Fibroblast of the aortic adventitia (primary cell): ENCODE measurements around the gene DTNB. TPM values are rescaled to one million over a fixed set of nuclear protein-coding genes. Genes with fewer than 3 reads are reported as not detected.

Experiments
- DNase-seq: peaks from one replicate; pipeline ENCODE4 v3.0.0-alpha.2; 2010; ENCODE audit warnings: low read depth
- H3K4me3 ChIP-seq: 2 replicates; pipeline ENCODE4 v1.5.1; 2011; ENCODE audit warnings: low read depth, mild to moderate bottlenecking, control low read depth, low read length, moderate library complexity
- total RNA-seq: library from RNA; depleted of rRNA; stranded (reverse); fragments of >200 nt; gene quantifications from 2 replicates; pipeline ENCODE4 v1.2.3, GENCODE V29; 2012; ENCODE audit warnings: low replicate concordance
- TF ChIP-seq, protein P1 (sequence below): IDR thresholded peaks from 2 replicates; pipeline ENCODE4 v1.5.1; 2011; ENCODE audit warnings: mild to moderate bottlenecking, low read length, control low read depth, inconsistent platforms; ENCODE audit not compliant: insufficient read depth

The DTNB gene
- total RNA-seq, 1 donor, result 11.7 TPM

DNA sequence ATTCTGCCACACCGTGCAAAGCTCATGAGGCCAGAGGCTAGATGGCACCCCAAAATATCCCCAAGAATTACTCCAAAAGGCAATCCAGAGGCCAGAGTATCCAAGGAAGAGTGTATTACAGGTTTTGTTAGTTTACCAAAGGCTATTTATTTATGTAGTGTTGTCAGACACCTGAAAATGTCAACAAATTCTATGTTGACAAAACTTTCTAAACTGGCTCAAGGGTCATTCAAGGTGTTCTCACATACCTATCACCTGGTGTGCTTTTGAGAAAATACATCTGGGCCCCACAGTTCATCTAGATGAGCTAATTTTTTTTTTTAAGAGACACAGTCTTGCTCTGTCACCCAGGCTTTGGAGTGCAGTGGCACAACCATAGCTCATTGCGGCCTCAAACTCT, 12.4 kb upstream of the DTNB start:
- DNase-seq, result no peak
- TF ChIP-seq, protein P1, sequence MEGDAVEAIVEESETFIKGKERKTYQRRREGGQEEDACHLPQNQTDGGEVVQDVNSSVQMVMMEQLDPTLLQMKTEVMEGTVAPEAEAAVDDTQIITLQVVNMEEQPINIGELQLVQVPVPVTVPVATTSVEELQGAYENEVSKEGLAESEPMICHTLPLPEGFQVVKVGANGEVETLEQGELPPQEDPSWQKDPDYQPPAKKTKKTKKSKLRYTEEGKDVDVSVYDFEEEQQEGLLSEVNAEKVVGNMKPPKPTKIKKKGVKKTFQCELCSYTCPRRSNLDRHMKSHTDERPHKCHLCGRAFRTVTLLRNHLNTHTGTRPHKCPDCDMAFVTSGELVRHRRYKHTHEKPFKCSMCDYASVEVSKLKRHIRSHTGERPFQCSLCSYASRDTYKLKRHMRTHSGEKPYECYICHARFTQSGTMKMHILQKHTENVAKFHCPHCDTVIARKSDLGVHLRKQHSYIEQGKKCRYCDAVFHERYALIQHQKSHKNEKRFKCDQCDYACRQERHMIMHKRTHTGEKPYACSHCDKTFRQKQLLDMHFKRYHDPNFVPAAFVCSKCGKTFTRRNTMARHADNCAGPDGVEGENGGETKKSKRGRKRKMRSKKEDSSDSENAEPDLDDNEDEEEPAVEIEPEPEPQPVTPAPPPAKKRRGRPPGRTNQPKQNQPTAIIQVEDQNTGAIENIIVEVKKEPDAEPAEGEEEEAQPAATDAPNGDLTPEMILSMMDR, result no peak
- no peak overlapping the region for H3K4me3 ChIP-seq

DNA sequence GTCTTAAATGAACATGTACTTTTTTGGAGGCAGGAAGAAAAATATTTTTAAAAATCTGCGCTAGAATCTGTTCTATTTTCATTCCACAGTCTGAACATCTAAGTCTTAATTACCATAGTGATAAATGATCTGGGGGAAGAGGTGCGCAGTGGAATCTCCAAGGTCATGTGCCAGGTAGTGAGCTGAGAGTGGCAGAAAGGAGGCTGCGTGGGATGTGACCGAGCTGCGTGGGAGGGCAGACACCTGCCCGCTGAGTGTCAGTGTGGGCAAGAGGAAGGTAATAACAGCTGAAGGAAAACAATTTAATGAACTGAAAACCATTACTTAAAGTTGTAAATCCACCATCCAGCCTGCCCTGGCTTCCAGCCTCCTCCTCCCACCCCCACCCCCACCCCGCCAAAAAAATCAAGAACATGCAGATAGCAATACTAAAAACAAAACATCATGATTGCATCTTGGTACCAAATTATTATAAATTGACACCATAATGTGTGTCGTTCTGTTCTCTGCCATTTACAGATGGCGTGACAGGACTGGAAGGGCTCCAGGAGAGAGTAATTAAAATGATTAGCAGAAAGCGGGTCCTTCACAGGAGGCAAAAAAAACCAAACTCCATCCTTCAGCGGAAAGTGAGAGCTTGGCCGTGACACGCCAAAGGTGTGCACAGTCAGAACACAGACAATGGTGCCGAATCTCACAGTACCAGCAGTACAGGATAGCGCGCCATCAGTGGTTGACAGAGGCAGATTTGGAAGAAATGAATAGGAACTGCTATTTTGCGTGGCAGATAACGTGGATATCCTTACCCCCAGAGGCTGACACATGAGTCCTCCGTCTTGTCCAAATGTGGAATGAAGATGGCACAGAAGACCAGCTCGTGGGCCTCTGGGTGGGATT, 11.4 kb upstream of the DTNB start:
- DNase-seq, result no peak
- TF ChIP-seq, protein P1, result no peak
- H3K4me3 ChIP-seq, result no peak overlapping the region

DNA sequence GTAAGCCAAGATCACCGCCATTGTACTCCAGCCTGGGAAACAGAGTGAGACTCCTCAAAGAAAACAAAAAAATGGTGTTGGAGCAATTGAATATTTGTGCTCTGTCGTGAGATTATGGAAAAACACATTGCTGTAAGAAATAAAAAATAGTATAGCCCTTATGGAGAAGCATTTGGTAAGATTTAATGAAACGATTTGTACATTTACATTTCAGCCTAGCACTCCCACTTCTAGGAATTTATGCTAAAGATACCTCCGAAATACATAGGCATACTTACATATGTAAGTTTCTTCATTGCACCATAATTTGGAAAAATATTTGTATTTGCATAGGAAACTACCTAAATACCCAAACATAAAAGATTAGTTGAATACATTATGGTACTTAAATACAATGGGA, 8.7 kb upstream of the DTNB start:
- TF ChIP-seq, protein P1, result no peak
- DNase-seq, result no peak
- no peak overlapping the region for H3K4me3 ChIP-seq

DNA sequence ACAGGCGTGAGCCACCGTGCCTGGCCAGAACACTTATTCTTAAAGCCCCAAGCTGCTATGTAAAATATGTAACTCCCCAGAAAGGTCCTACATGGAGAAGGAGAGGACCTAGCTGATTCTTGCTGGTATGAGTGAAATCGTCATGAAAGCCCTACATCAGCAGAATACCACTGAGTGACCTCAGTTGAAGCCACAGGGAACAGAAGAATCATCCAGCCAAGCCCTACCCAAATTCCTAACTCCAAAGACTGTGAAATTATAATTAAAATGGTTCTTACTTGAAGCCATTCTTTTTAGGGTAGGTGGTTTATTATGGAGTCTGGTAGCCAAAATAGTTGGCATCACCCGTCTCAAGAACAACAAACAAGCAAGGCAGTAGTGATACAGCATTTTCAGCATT, 4.5 kb upstream of the DTNB start:
- DNase-seq, result no peak
- no peak overlapping the region for H3K4me3 ChIP-seq
- TF ChIP-seq, protein P1, result no peak

DNA sequence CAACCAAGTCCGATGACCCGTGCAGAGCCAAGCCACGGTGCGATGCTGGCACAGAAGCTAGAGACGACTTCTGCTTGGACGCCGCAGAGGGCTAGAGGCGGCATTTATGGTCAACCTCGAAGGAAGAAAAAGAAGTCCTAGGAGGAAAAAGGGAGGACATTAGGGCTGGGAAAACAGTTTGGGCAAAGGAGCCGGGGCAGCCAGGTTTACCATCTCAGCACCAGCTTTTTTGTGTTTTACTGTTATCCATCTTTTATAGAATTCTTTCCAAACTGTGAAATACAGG, 643 bp upstream of the DTNB start:
- H3K4me3 ChIP-seq, result peak overlapping the region; percentile 66
- no peak for DNase-seq
- TF ChIP-seq, protein P1, result no peak

DNA sequence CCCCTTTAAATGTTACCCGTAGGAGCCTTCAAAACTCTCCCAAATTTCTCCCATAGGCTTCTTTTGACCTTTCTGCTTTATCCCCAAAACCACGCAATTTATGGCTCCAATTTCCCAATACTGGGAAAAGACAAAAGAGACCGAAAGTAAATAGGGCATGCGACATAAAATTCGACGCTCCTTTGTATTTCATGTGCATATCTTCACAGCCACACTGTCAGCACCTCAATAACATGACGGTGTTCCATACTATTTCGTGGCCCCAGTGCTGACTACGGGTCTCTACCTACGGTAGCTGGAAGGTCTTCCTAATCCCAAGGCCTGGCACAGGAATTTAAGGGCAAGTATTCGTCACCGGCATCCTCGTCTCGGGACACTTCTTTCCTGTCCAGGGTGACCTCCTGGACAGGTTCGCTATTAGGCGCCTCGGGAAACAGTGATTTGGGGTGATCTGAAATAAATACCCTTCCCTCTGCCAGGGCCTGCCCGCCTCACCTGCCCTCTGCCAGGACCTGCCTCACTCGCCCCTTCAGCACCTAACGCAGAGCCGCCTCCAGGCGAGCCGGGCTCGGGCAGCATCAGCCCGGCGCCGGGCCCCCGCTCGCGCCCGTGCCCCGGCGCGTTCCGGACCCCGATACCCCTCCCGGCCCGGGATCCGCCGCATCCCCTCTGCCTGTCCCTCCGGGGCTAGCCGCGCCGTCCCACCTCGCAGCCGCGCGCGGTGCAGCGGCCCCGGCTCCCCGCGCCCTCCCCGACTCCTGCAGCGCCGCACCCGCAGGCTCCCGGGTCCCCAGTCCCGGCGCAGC, 680 bp downstream of the DTNB start:
- TF ChIP-seq, protein P1, result no peak
- DNase-seq, result peak; percentile 23
- H3K4me3 ChIP-seq, result peak overlapping the region; percentile 77
